Tibial nerve (tissue), 4 donors: Measurements from ENCODE around the gene ETV2. TPM values are rescaled to one million over a fixed set of nuclear protein-coding genes. Genes with fewer than 3 reads are reported as not detected.
A peak's percentile ranks its signal among the peaks of the same experiment; 100 is the strongest.
"Not testable (repeated sequence)": the region's sequence is repeated elsewhere in the genome, so short reads cannot be mapped to it uniquely, and the experiment has no call there.

Experiments used
- DNase-seq, 2 donors: peaks; one replicate each; pipeline ENCODE4 v3.0.0-alpha.2; 2019; ENCODE audit warnings: low spot score in 2 of 2
- H3K27ac ChIP-seq, 4 donors: fragments of 200-600 bp; sonication (generic) in 3 of 4; one replicate each; pipeline ENCODE4 v1.5.1; 2017 to 2019; ENCODE audit warnings: mild to moderate bottlenecking in 1 of 4
- H3K27me3 ChIP-seq, 2 donors: fragments of 200-600 bp; sonication (generic) in 1 of 2; one replicate each; pipeline versions ENCODE4 v1.5.1 to v1.6.0; 2017 to 2019
- H3K36me3 ChIP-seq, 3 donors: fragments of 200-600 bp; sonication (generic); one replicate each; pipeline ENCODE4 v1.5.1; 2018 to 2019
- H3K4me1 ChIP-seq, 4 donors: fragments of 200-600 bp; sonication (generic) in 3 of 4; one replicate each; pipeline ENCODE4 v1.5.1; 2017 to 2019
- H3K4me3 ChIP-seq, 4 donors: fragments of 200-600 bp; sonication (generic) in 3 of 4; one replicate each; pipeline ENCODE4 v1.5.1; 2017 to 2019; ENCODE audit warnings: mild to moderate bottlenecking in 1 of 4, moderate library complexity in 1 of 4
- H3K9me3 ChIP-seq, 4 donors: fragments of 200-600 bp; sonication (generic) in 3 of 4; one replicate each; pipeline ENCODE4 v1.5.1; 2017 to 2019
- EP300 ChIP-seq, 2 donors: sonication (generic); formaldehyde crosslinking; IDR thresholded peaks; one replicate each; pipeline ENCODE4 v1.6.1; 2017; ENCODE audit warnings: antibody characterized with exemption in 2 of 2, mild to moderate bottlenecking in 1 of 2
- POLR2A ChIP-seq, 2 donors: fragments of 450-650 bp; IDR thresholded peaks; one replicate each; pipeline ENCODE4 v1.6.1; 2017; ENCODE audit warnings: antibody characterized with exemption in 2 of 2, mild to moderate bottlenecking in 2 of 2, moderate library complexity in 2 of 2
- WGBS, 2 donors: methylation state at CpG; one replicate each; pipeline ENCODE4 v1.1.5; 2018; 5-methylcytosine and 5-hydroxymethylcytosine counted together
- total RNA-seq, 4 donors: library from RNA; depleted of rRNA; stranded (reverse); fragments of >200 nt; gene quantifications; one replicate each; pipeline ENCODE4 v1.1.0, GENCODE V29; 2016
- TF ChIP-seq, protein P1 (sequence below), 5 experiments: fragments of 200-600 bp in 3 of 5; fragments of 450-650 bp in 2 of 5; sonication (generic) in 3 of 5; IDR thresholded peaks; one replicate each; pipeline ENCODE4 v1.5.1; 2016 to 2019; ENCODE audit warnings: antibody characterized with exemption in 5 of 5, mild to moderate bottlenecking in 3 of 5, moderate library complexity in 2 of 5

The ETV2 gene
- total RNA-seq, 4 donors from 2014 or later: 0.84 to 2.2 TPM; not detected in 2

DNA sequence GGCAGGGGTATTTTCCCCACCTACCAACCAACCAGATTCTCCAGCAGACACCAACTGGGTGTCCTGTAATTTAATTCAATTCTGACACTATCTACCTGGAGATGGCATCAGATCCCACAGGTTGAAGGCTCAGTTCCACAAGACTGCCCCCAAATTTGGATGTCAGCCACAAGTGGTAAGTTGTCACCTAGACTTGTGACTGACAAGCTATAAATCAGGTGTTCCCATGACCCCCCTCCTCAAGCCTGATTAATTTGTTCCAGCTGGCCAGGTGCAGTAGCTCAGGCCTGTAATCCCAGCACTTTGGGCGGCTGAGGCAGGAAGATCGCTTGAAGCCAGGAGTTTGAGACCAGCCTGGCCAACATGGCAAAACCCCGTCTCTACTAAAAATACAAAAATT, 39.6 kb upstream of the ETV2 start:
- Histone ChIP-seq H3K27me3 (no peaks in the 10 kb centered on the region), H3K27ac (no peak overlapping the region), H3K4me1 (no peaks in the 10 kb centered on the region), H3K9me3 (peaks cover 0 to 3% (median 0%) of the 10 kb centered on the region in 4 donors), H3K4me3 (no peak overlapping the region), H3K36me3 (no peaks in the 10 kb centered on the region)
- TF ChIP-seq, protein P1, sequence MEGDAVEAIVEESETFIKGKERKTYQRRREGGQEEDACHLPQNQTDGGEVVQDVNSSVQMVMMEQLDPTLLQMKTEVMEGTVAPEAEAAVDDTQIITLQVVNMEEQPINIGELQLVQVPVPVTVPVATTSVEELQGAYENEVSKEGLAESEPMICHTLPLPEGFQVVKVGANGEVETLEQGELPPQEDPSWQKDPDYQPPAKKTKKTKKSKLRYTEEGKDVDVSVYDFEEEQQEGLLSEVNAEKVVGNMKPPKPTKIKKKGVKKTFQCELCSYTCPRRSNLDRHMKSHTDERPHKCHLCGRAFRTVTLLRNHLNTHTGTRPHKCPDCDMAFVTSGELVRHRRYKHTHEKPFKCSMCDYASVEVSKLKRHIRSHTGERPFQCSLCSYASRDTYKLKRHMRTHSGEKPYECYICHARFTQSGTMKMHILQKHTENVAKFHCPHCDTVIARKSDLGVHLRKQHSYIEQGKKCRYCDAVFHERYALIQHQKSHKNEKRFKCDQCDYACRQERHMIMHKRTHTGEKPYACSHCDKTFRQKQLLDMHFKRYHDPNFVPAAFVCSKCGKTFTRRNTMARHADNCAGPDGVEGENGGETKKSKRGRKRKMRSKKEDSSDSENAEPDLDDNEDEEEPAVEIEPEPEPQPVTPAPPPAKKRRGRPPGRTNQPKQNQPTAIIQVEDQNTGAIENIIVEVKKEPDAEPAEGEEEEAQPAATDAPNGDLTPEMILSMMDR (IDR thresholded peaks at IDR 0.05): no peak
- no peak for TF ChIP-seq POLR2A (IDR thresholded peaks at IDR 0.05)
- no peak for TF ChIP-seq EP300 (IDR thresholded peaks at IDR 0.05)
- DNase-seq: no peak
- WGBS, 2 donors: 71 to 86% methylated on average over 3 of the region's 3 CpGs

DNA sequence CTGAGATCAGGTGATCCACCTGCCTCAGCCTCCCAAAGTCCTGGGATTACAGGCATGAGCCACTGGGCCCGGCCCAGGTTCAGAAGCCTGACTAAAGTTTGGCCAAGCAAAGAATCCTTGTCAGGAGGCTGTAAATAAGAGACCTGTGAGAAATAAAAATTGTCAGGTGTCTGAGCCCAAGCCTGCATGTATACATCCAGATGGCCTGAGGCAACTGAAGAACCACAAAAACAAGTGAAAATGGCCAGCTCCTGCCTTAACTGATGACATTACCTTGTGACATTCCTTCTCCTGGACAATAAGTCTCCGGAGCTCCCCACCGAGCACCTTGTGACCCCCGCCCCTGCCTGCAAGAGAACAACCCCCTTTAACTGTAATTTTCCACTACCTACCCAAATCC, 37.1 kb upstream of the ETV2 start:
- not testable (repeated sequence) for H3K36me3 ChIP-seq, H3K27ac ChIP-seq, H3K4me3 ChIP-seq, DNase-seq, H3K4me1 ChIP-seq, H3K27me3 ChIP-seq
- WGBS, 2 donors: 77 to 79% methylated on average over 4 of the region's 4 CpGs
- H3K9me3 ChIP-seq: peaks cover 0 to 20% (median 0%) of the 10 kb centered on the region in 4 donors

DNA sequence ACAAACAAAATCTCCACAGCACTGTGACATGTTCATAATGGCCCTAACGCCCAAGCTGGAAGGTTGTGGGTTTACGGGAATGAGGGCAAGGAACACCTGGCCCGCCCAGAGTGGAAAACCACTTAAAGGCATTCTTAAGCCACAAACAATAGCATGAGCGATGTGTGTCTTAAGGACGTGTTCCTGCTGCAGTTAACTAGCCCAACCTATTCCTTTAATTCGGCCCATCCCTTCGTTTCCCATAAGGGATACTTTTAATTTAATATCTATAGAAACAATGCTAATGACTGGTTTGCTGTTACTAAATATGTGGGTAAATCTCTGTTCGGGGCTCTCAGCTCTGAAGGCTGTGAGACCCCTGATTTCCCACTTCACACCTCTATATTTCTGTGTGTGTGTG, 34.4 kb upstream of the ETV2 start:
- 86 to 90% methylated on average over 8 of the region's 8 CpGs for WGBS, 2 donors
- not testable (repeated sequence) for H3K4me1 ChIP-seq, H3K27ac ChIP-seq, H3K36me3 ChIP-seq, H3K4me3 ChIP-seq, DNase-seq, H3K27me3 ChIP-seq
- H3K9me3 ChIP-seq: peaks cover 0 to 20% (median 0%) of the 10 kb centered on the region in 4 donors

DNA sequence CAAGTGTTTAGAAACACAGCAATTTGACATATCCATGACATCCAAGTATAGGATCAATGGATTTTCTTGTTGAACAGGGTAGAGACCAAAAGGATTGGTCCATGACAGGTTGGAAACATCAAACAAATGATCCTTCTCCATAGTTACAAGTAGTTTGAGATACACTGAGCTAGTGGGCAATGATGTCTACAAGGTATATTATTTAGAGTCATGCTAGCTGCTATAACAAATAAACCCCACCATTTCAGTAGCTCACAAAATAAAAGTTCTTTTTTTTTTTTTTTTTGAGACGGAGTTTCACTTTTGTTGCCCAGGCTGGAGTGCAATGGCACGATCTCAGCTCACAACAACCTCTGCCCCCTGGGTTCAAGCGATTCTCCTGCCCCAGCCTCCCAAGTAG, 33.9 kb upstream of the ETV2 start:
- H3K27ac ChIP-seq: no peak overlapping the region
- H3K36me3 ChIP-seq: no peaks in the 10 kb centered on the region
- H3K4me3 ChIP-seq: no peak overlapping the region
- DNase-seq: no peak
- H3K4me1 ChIP-seq: peaks cover 0 to 8% (median 5%) of the 10 kb centered on the region in 4 donors
- H3K9me3 ChIP-seq: peaks cover 0 to 20% (median 0%) of the 10 kb centered on the region in 4 donors
- H3K27me3 ChIP-seq: no peaks in the 10 kb centered on the region
- TF ChIP-seq POLR2A (IDR thresholded peaks at IDR 0.05) (no peak), EP300 (IDR thresholded peaks at IDR 0.05) (no peak)
- TF ChIP-seq, protein P1 (IDR thresholded peaks at IDR 0.05): no peak
- whole genome bisulfite sequencing, 2 donors: 77 to 81% methylated on average over 3 of the region's 3 CpGs

DNA sequence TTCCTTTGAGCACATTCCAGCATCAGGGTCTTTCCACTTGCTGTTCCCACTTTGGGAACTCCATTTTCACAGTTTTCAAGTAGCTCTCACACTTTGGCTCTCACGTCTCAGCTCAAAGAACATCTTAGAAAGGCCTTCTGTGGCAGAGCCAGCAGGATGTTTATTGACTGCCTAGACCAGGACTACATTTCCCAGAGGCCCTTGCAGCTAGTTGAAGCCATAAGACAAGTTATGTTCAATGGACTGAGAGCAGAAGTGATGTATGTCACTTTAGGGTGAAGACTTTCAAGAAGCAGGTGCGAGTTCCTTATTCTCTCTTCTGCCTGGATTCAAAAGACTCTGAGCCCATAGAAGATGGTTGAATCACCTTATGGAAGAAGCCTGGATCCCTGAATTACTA, 33.3 kb upstream of the ETV2 start:
- no peak for TF ChIP-seq EP300 (IDR thresholded peaks at IDR 0.05)
- TF ChIP-seq, protein P1 (IDR thresholded peaks at IDR 0.05): no peak
- no peak for TF ChIP-seq POLR2A (IDR thresholded peaks at IDR 0.05)
- H3K4me1 ChIP-seq: peaks cover 0 to 13% (median 7%) of the 10 kb centered on the region in 4 donors
- no peak for DNase-seq
- H3K36me3 ChIP-seq: no peaks in the 10 kb centered on the region
- WGBS, 2 donors: 72 to 80% methylated on average over 2 of the region's 2 CpGs
- no peaks in the 10 kb centered on the region for H3K27me3 ChIP-seq
- H3K9me3 ChIP-seq: peaks cover 0 to 20% (median 0%) of the 10 kb centered on the region in 4 donors
- no peak overlapping the region for H3K4me3 ChIP-seq
- no peak overlapping the region for H3K27ac ChIP-seq

DNA sequence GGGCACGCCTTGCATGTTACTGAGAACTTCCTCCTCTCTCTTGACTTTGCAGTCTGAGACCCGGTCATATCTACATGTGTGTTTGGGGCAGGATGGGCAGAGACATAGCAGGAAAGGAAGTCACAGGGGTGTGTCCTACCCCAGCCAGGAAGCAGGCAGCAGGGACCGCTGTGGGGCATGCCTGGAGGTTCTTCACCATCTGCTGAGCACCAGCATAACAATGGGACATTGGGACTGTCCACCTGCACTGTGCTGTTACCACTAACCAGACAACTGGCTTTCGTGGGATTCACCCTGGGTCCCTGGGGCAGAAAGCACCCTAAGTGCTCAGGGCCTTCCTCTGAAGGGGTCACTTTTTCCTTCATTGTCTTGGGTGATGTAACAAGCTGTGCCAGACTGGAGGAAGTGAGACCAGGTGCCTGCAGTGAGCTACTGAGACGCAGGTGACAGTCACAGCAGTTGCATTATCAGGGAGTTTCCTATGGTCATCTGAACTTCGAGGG, 31.6 kb upstream of the ETV2 start:
- Histone ChIP-seq H3K9me3 (peaks cover 0 to 20% (median 0%) of the 10 kb centered on the region in 4 donors), H3K27me3 (no peaks in the 10 kb centered on the region), H3K4me1 (peaks cover 0 to 15% (median 7%) of the 10 kb centered on the region in 4 donors), H3K4me3 (no peak overlapping the region), H3K27ac (peak overlapping the region in 1 of 4 donors; percentile 15), H3K36me3 (peaks cover 0 to 3% (median 0%) of the 10 kb centered on the region in 3 donors)
- DNase-seq: no peak
- TF ChIP-seq EP300 (IDR thresholded peaks at IDR 0.05): no peak
- TF ChIP-seq, protein P1 (IDR thresholded peaks at IDR 0.05): no peak
- TF ChIP-seq POLR2A (IDR thresholded peaks at IDR 0.05): no peak
- 53 to 85% methylated on average over 4 to 5 of the region's 6 CpGs for WGBS, 2 donors
